ENCODE data around the gene MICU1.
"Not testable (repeated sequence)": the region's sequence is repeated elsewhere in the genome, so short reads cannot be mapped to it uniquely, and the experiment has no call there.

MICU1 gene

DNA sequence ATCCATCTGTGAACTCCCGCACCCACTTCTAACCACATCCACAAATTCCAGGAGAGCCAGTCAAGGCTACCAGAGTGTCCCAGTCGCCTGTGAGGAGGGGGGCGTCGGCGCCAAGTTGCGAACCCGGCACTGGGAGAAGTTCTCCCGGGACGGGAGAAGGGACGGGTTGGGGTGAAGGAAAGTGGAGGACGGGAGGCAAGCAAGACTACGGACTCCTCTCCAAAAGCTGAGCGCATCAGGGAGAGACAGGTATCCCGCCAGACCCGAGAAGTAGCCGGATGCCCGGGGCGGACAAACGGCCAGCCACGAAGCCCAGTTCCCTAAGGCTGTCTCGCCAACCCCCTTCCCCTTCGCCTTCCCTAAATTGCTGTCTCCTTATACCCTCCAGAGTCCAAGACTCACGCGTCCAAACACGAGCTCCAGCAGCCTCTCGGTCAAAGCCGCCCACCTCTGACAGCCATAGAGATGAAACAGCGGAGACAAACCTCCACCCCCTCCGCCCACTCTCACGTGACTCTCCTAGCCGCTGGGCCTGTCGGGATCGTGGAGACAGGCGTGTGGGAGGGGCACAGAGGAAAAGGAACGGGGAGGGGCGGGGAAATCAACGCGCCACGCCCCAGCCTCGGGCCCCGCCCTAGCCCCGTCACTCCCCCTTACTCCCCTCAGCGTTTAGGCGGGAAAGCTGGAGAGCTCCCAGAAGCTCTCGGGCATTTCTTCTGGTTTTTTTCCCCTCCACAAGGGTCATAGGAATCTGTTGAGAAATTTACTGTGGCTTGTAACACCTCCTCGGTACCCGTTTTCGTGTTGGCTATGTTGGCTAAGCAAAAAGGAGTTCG lies at the start of gene MICU1:
TSS of gene MICU1 (minus strand) at position 472 of the 836 bp plus-strand sequence. CDS start 59,286 bp downstream, outside the sequence.
- Histone ChIP-seq H3K4me3 (replicated peaks; ENCODE audit: low read depth, low read length) (peak within 1 kb of the TSS; percentile 98), H3K27me3 (replicated peaks; ENCODE audit: control insufficient read depth, insufficient read depth, low read length) (no peaks in the 10 kb centered on the region), H3K36me3 (ENCODE audit: control insufficient read depth, insufficient read depth, low read length) (no peaks in the 10 kb centered on the region)
- TF ChIP-seq CTCF (IDR thresholded peaks at IDR 0.05; ENCODE audit: insufficient read depth, low read length, poor library complexity, severe bottlenecking) = no peak
- peak; percentile 94 for DNase-seq (ENCODE audit: extremely low read depth, insufficient read length)

DNA sequence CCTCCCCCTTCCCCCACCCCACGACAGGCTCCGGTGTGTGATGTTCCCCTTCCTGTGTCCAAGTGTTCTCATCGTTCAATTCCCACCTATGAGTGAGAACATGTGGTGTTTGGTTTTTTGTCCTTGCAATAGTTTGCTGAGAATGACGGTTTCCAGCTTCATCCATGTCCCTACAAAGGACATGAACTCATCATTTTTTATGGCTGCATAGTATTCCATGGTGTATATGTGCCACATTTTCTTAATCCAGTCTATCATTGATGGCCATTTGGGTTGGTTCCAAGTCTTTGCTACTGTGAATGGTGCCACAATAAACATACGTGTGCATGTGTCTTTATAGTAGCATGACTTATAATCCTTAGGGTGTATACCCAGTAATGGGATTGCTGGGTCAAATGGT lies 48.3 kb upstream of the MICU1 start:
- DNase-seq (ENCODE audit: extremely low read depth, insufficient read length); H3K4me3 ChIP-seq (replicated peaks; ENCODE audit: low read depth, low read length); H3K27me3 ChIP-seq (replicated peaks; ENCODE audit: control insufficient read depth, insufficient read depth, low read length); H3K36me3 ChIP-seq (ENCODE audit: control insufficient read depth, insufficient read depth, low read length): not testable (repeated sequence)

DNA sequence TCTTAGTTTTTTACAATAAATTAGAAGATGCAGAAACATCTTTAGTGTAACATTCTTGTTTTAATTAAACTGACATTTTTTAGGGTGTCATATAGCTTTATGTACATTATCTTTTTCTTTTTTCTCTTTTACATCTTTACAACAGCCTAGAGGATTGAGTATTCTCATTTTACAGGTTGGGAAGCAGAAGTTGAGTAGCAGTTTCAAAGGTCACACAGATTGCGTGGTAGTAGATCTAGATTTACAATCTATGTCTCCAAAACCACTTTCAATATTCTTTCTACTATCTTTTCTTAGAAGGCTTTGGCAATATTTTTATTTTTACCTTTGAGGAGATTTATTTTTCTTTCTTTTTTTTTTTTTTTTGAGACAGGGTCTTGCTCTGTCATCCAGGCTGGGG lies 47.4 kb upstream of the MICU1 start:
- H3K27me3 ChIP-seq (replicated peaks; ENCODE audit: control insufficient read depth, insufficient read depth, low read length) = no peaks in the 10 kb centered on the region
- TF ChIP-seq CTCF (IDR thresholded peaks at IDR 0.05; ENCODE audit: insufficient read depth, low read length, poor library complexity, severe bottlenecking) = no peak
- no peak overlapping the region for H3K4me3 ChIP-seq (replicated peaks; ENCODE audit: low read depth, low read length)
- DNase-seq (ENCODE audit: extremely low read depth, insufficient read length) = no peak
- H3K36me3 ChIP-seq (ENCODE audit: control insufficient read depth, insufficient read depth, low read length) = no peaks in the 10 kb centered on the region

DNA sequence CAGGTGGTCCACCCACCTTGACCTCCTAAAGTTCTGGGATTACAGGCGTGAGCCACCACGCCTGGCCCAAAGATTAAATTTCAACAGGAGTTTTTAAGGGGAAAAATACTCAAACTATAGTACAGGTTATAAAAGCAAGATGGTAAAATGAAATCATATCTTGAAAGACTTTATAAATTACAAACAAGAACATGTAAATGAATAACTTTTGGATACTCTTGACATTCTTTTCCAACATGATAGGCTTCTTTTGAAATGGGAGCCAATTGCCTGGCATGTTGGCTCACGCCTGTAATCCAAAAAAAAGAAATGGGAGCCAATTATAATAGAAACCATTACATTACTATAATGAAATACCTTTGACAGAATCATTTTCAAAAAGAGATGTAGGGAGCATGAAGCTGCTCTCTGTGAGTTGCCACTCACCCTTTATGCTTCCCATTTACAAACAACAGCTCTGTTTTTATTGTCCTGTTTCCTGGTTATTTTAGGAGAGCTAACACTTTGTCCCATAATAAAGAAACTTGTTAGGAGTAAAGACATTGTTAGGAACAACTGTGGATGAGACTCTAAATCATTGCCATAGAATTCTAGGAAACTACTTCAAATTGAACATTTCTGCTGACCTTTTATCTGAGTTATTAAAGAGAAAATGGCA lies 41.5 kb upstream of the MICU1 start:
- TF ChIP-seq CTCF (IDR thresholded peaks at IDR 0.05; ENCODE audit: insufficient read depth, low read length, poor library complexity, severe bottlenecking) = no peak
- no peak overlapping the region for H3K4me3 ChIP-seq (replicated peaks; ENCODE audit: low read depth, low read length)
- H3K36me3 ChIP-seq (ENCODE audit: control insufficient read depth, insufficient read depth, low read length) = no peaks in the 10 kb centered on the region
- no peaks in the 10 kb centered on the region for H3K27me3 ChIP-seq (replicated peaks; ENCODE audit: control insufficient read depth, insufficient read depth, low read length)
- DNase-seq (ENCODE audit: extremely low read depth, insufficient read length) = no peak

DNA sequence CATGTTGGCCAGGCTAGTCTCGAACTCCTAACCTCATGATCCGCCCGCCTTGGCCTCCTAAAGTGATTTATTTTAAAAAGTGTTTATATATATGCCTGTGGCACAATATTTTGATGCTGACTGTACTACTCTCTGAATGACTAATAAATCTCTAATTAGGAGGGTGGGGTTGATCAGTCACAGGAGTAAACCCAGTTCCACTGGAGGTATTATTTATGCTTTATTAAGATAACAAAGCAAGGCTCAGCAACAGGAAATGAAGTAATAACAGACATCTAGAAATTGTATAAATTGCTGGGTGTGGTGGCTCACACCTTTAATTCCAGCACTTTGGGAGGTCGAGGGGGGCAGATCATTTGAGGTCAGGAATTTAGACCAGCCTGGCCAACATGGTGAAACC lies 40.0 kb upstream of the MICU1 start:
- Histone ChIP-seq H3K27me3 (replicated peaks; ENCODE audit: control insufficient read depth, insufficient read depth, low read length) (no peaks in the 10 kb centered on the region), H3K4me3 (replicated peaks; ENCODE audit: low read depth, low read length) (no peak overlapping the region), H3K36me3 (ENCODE audit: control insufficient read depth, insufficient read depth, low read length) (no peaks in the 10 kb centered on the region)
- TF ChIP-seq CTCF (IDR thresholded peaks at IDR 0.05; ENCODE audit: insufficient read depth, low read length, poor library complexity, severe bottlenecking) = no peak
- no peak for DNase-seq (ENCODE audit: extremely low read depth, insufficient read length)

DNA sequence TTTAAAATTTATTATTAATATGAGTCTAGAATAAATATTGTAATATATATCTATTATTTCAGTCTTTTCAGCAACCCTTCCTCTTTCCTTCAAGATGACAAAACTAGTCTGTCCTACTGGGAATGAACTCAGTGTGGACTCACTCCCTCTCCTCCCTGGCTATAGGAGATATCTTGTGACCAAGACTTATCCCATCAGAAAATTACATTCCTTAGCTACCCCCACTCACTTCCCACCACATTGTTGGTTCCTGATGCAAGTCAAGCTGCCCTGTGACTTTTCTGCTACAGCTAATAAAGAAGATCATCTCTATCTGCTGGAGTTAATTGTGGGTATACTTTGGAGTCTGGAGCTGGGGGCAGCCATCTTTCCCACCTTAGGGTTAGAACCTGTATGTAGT lies 38.1 kb upstream of the MICU1 start:
- Histone ChIP-seq H3K4me3 (replicated peaks; ENCODE audit: low read depth, low read length) (no peak overlapping the region), H3K36me3 (ENCODE audit: control insufficient read depth, insufficient read depth, low read length) (no peaks in the 10 kb centered on the region), H3K27me3 (replicated peaks; ENCODE audit: control insufficient read depth, insufficient read depth, low read length) (no peaks in the 10 kb centered on the region)
- DNase-seq (ENCODE audit: extremely low read depth, insufficient read length) = no peak
- TF ChIP-seq CTCF (IDR thresholded peaks at IDR 0.05; ENCODE audit: insufficient read depth, low read length, poor library complexity, severe bottlenecking) = no peak

All from GM06990 (cell line).